Measurements from ENCODE around the gene TSPAN5. TPM values are rescaled to one million over a fixed set of nuclear protein-coding genes. Genes with fewer than 3 reads are reported as not detected.

Gene TSPAN5
- total and polyA plus RNA-seq, 3 experiments from 2014 or later: 15.9 to 29.7 (median 16.7) TPM

DNA sequence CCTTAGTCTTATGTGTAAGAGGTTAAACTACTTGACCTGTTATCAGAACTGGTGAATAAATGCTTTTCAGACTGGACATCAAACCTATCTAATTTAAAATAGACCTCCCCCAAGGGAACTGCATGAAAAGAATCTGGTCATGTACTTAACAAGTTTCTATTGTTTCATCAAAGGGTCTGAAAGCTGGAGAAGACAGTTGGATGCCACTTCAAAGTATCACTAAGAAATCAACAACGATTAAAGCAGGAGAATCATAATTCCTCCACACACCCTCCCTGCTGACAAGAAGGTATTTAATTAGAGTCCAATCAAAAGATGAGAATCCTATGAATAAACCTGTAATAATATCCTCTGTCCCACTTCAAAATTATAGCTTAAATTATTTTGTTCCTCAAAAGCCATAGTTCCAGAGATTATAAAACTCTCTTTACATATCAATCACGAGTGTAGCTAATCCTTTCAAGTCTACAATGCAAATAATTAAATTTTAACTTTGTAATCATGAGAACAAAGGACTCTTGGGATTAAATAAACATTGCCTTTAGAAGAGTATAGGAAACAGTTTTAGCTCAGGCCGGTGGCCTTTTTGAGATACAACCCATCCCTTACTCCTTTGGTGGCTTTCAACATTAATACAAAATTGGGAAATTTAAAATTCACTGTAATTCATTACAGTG, 35.1 kb downstream of the TSPAN5 start:
- no peak for DNase-seq
- Mint-ChIP-seq H3K36me3 (peaks cover 0 to 8% (median 0%) of the 10 kb centered on the region in 3 donors), H3K27me3 (peaks cover 0 to 2% of the 10 kb centered on the region in 2 donors), H3K27ac (no peak overlapping the region), H3K9me3 (no peaks in the 10 kb centered on the region), H3K4me3 (no peak overlapping the region), H3K4me1 (peaks cover 48 to 81% (median 74%) of the 10 kb centered on the region in 3 donors)
- Histone ChIP-seq H3K36me3 (ENCODE audit: insufficient read depth, low read length) (no peaks in the 10 kb centered on the region), H3K9me3 (ENCODE audit: low read length) (no peaks in the 10 kb centered on the region), H3K4me3 (ENCODE audit: low read length) (no peak overlapping the region), H3K27me3 (ENCODE audit: insufficient read depth, low read length, poor library complexity, severe bottlenecking) (no peaks in the 10 kb centered on the region), H3K27ac (ENCODE audit: low read depth, low read length) (no peak overlapping the region), H3K4me1 (ENCODE audit: insufficient read depth, low read length) (no peaks in the 10 kb centered on the region)
- POLR2A ChIA-PET: no interaction called here
- CTCF ChIA-PET: interaction anchor here (1.6 kb wide), 1 partner anchor 12 kb away, joined by 3 read pairs; no protein-coding TSS in a partner anchor

DNA sequence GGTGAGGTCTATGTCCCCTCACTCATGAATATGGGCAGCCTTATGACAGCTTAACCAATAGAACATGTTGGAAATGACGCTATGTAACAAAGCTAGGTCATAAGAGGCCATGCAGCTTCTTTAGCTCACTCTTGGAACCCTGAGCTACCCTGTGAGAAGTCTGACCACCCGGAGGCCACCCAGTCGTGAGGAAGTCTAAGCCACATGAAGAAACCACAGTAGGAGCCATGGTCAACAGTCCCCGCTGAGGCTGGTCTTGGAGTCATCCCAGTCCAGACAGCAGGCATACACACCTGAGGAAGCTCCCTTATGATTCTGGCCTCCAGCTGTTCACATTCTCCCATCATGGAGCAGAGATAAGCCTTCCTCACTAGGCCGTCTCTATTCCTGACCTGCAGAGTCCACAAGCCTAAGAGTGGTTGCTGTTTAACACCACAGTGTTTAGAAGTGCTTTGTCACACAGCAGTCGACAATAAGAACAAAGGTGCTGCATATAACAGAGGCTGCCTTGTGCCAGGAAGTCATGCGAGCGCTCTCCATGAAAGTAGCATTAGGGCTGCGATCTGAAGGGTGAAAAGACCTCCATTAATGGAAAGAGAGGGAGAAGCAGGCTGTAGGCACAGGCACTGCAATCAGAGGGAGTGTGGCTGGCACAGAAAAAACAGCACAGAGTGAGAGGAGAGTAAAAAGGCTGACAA, 38.2 kb downstream of the TSPAN5 start:
- no peaks in the 10 kb centered on the region for H3K9me3 ChIP-seq (ENCODE audit: low read length)
- peaks cover 0 to 4% (median 0%) of the 10 kb centered on the region in 3 donors for H3K36me3 Mint-ChIP-seq
- no peak overlapping the region for H3K4me3 ChIP-seq (ENCODE audit: low read length)
- peak overlapping the region in 3 of 8 donors; percentile 19 to 66 (median 58) for H3K27ac Mint-ChIP-seq
- H3K4me1 ChIP-seq (ENCODE audit: insufficient read depth, low read length): no peaks in the 10 kb centered on the region
- H3K4me1 Mint-ChIP-seq: peaks cover 34 to 72% (median 70%) of the 10 kb centered on the region in 3 donors
- H3K9me3 Mint-ChIP-seq: no peaks in the 10 kb centered on the region
- POLR2A ChIA-PET: no interaction called here
- H3K27ac ChIP-seq (ENCODE audit: low read depth, low read length): no peak overlapping the region
- peak overlapping the region in 1 of 7 donors; percentile 75 for H3K4me3 Mint-ChIP-seq
- CTCF ChIA-PET: no interaction called here
- peaks cover 0 to 2% of the 10 kb centered on the region in 2 donors for H3K27me3 Mint-ChIP-seq
- H3K36me3 ChIP-seq (ENCODE audit: insufficient read depth, low read length): no peaks in the 10 kb centered on the region
- H3K27me3 ChIP-seq (ENCODE audit: insufficient read depth, low read length, poor library complexity, severe bottlenecking): no peaks in the 10 kb centered on the region
- DNase-seq: no peak

DNA sequence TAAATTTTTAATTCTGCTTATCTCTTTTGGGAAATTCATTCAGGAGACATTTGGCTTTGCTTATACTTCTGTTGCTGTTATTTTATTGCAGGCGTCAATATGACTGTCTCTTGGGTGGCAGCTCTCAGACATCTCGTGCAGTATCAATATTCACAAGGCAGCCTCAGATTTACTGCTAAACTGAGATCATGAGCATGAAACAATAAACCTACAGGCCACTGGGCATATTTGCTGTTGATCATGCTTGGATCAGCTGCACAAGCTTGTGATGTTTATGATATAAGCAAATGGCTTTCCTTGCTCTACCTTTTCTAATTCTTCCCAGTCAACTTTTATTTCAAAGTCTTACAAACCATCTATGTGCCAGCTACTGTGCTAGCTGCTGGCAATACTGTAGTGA, 39.2 kb downstream of the TSPAN5 start:
- Histone ChIP-seq H3K4me3 (ENCODE audit: low read length) (no peak overlapping the region), H3K36me3 (ENCODE audit: insufficient read depth, low read length) (no peaks in the 10 kb centered on the region), H3K4me1 (ENCODE audit: insufficient read depth, low read length) (no peaks in the 10 kb centered on the region), H3K27ac (ENCODE audit: low read depth, low read length) (no peak overlapping the region), H3K9me3 (ENCODE audit: low read length) (no peaks in the 10 kb centered on the region), H3K27me3 (ENCODE audit: insufficient read depth, low read length, poor library complexity, severe bottlenecking) (no peaks in the 10 kb centered on the region)
- Mint-ChIP-seq H3K9me3 (no peaks in the 10 kb centered on the region), H3K36me3 (peaks cover 0 to 4% (median 0%) of the 10 kb centered on the region in 3 donors), H3K4me1 (peaks cover 30 to 70% (median 60%) of the 10 kb centered on the region in 3 donors), H3K27ac (no peak overlapping the region), H3K27me3 (peaks cover 0 to 2% of the 10 kb centered on the region in 2 donors), H3K4me3 (no peak overlapping the region)
- no peak for DNase-seq
- POLR2A ChIA-PET: interaction anchor here (0.6 kb wide), 1 partner anchor 376 kb away, joined by 12 read pairs; no protein-coding TSS in a partner anchor
- CTCF ChIA-PET: no interaction called here

DNA sequence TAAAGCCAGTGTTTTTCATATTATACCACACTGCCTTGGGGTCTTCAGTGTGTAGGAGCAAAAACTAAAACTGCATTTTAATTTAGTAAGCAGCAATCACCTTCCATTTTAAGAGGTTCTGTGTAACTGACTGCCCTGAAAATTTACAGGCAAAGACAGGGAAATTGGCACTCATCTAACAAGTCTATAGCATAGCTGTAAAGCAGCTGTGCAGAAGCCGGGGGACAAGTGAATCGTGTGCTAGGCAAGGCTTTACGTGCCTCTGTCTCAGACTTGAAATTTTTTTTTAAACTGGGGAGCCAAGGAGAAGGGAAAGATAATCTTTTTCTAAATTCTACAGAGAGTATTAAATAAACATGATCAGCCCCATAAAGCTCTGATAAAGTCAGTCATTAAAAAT, 39.7 kb downstream of the TSPAN5 start:
- H3K27me3 ChIP-seq (ENCODE audit: insufficient read depth, low read length, poor library complexity, severe bottlenecking): no peaks in the 10 kb centered on the region
- Mint-ChIP-seq H3K4me1 (peaks cover 30 to 70% (median 60%) of the 10 kb centered on the region in 3 donors), H3K4me3 (no peak overlapping the region), H3K27ac (no peak overlapping the region), H3K36me3 (peaks cover 0 to 4% (median 0%) of the 10 kb centered on the region in 3 donors), H3K27me3 (peaks cover 0 to 2% of the 10 kb centered on the region in 2 donors), H3K9me3 (no peaks in the 10 kb centered on the region)
- H3K27ac ChIP-seq (ENCODE audit: low read depth, low read length): no peak overlapping the region
- no peaks in the 10 kb centered on the region for H3K36me3 ChIP-seq (ENCODE audit: insufficient read depth, low read length)
- no peak overlapping the region for H3K4me3 ChIP-seq (ENCODE audit: low read length)
- CTCF ChIA-PET: no interaction called here
- no peaks in the 10 kb centered on the region for H3K9me3 ChIP-seq (ENCODE audit: low read length)
- DNase-seq: no peak
- no peaks in the 10 kb centered on the region for H3K4me1 ChIP-seq (ENCODE audit: insufficient read depth, low read length)
- POLR2A ChIA-PET: interaction anchor here (0.6 kb wide), 1 partner anchor 376 kb away, joined by 12 read pairs; no protein-coding TSS in a partner anchor

DNA sequence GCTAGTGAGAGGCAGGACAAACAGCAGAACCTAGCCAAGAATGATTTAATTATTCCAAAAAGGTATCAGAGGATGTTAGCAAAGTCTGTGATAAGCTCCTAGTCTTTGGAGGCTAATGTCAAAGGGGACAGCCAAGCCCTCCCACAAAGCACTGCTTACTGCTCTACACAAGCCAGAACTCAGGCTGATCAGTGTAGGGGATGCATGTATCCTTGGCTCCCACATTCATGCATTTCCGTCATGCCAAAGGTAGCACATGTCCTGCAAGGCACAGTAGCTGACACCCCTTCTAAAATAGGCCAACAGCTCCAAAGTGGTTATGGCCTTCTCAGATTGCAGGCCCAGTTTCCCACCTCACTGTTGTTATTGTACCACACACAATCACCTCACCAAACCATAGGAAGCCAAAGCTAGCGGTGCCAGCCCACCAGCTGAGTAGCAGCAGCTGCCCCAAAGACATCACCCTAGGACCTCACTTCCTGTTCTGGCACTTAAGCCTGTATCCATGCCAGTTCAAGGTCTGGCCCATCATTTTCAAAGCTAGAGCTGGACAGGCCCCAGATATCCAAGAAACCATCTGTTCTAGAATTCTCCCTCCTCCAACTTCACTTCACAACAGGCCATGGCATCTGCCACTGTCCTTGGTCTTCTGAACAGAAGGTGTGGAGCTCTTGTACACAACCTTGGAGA, 40.9 kb downstream of the TSPAN5 start:
- Mint-ChIP-seq H3K27ac (peak overlapping the region in 2 of 8 donors; percentile 72 to 80), H3K36me3 (peaks cover 0 to 4% (median 0%) of the 10 kb centered on the region in 3 donors), H3K9me3 (no peaks in the 10 kb centered on the region), H3K27me3 (no peaks in the 10 kb centered on the region), H3K4me3 (peak overlapping the region in 1 of 7 donors; percentile 47), H3K4me1 (peaks cover 37 to 78% (median 62%) of the 10 kb centered on the region in 3 donors)
- CTCF ChIA-PET: interaction anchor here (0.9 kb wide), 2 partner anchors 9 to 344 kb away, joined by 3 read pairs; no protein-coding TSS in a partner anchor
- no peak for DNase-seq
- H3K36me3 ChIP-seq (ENCODE audit: insufficient read depth, low read length): no peaks in the 10 kb centered on the region
- no peak overlapping the region for H3K4me3 ChIP-seq (ENCODE audit: low read length)
- no peaks in the 10 kb centered on the region for H3K27me3 ChIP-seq (ENCODE audit: insufficient read depth, low read length, poor library complexity, severe bottlenecking)
- no peak overlapping the region for H3K27ac ChIP-seq (ENCODE audit: low read depth, low read length)
- POLR2A ChIA-PET: no interaction called here
- H3K4me1 ChIP-seq (ENCODE audit: insufficient read depth, low read length): no peaks in the 10 kb centered on the region
- no peaks in the 10 kb centered on the region for H3K9me3 ChIP-seq (ENCODE audit: low read length)

DNA sequence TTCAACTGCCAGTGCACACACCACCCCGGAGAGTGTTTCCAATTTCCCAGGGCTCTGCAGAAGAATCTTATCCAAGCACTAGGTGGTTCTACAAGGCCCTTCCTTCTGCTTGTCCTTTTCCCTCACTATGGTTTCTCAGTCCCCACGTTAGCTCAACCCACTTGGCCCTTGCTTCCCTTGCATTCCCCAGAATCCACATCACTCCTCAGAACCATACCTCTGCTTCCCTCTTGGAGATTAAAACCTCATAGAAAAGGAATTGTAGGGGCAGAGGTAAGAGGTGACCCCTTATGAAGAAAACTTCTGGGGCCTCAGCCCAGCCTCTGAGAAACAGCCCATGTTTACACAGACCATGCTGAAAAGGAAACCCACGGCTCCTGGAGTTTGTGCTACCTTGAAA, 42.4 kb downstream of the TSPAN5 start:
- H3K9me3 Mint-ChIP-seq: no peaks in the 10 kb centered on the region

DNA sequence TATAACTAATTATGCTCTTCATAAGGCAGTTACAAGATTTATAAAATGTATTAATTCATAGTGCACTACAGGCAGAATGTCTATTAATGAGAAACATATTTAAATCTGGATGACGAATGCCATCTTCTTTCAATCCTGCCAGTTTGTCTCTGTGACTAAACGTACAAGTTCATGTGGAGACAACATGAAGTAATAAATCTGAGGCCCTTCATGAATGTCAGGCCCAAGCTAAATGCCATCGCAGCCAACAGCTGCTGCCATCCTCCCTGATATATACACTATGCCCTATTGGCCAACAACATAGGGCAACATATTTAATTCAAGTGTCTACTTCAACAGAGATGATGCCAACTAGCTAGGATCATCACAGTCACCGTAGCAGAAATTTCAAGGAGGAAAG, 43.7 kb downstream of the TSPAN5 start:
- CTCF ChIA-PET: no interaction called here
- H3K36me3 ChIP-seq (ENCODE audit: insufficient read depth, low read length): no peaks in the 10 kb centered on the region
- POLR2A ChIA-PET: no interaction called here
- no peak for DNase-seq
- H3K27me3 ChIP-seq (ENCODE audit: insufficient read depth, low read length, poor library complexity, severe bottlenecking): no peaks in the 10 kb centered on the region
- peaks cover 50 to 90% (median 70%) of the 10 kb centered on the region in 3 donors for H3K4me1 Mint-ChIP-seq
- no peaks in the 10 kb centered on the region for H3K9me3 ChIP-seq (ENCODE audit: low read length)
- H3K9me3 Mint-ChIP-seq: no peaks in the 10 kb centered on the region
- H3K27me3 Mint-ChIP-seq: peaks cover 0 to 1% of the 10 kb centered on the region in 2 donors
- no peak overlapping the region for H3K4me3 ChIP-seq (ENCODE audit: low read length)
- H3K27ac Mint-ChIP-seq: peak overlapping the region in 1 of 8 donors; percentile 6
- H3K27ac ChIP-seq (ENCODE audit: low read depth, low read length): no peak overlapping the region
- H3K4me3 Mint-ChIP-seq: no peak overlapping the region
- no peaks in the 10 kb centered on the region for H3K4me1 ChIP-seq (ENCODE audit: insufficient read depth, low read length)
- peaks cover 0 to 2% (median 0%) of the 10 kb centered on the region in 3 donors for H3K36me3 Mint-ChIP-seq

More for the DNA sequence above, 42.4 kb downstream of the TSPAN5 start:
- no peak for DNase-seq
- Histone ChIP-seq H3K27me3 (ENCODE audit: insufficient read depth, low read length, poor library complexity, severe bottlenecking) (no peaks in the 10 kb centered on the region), H3K4me3 (ENCODE audit: low read length) (no peak overlapping the region), H3K4me1 (ENCODE audit: insufficient read depth, low read length) (no peaks in the 10 kb centered on the region), H3K36me3 (ENCODE audit: insufficient read depth, low read length) (no peaks in the 10 kb centered on the region), H3K27ac (ENCODE audit: low read depth, low read length) (no peak overlapping the region), H3K9me3 (ENCODE audit: low read length) (no peaks in the 10 kb centered on the region)
- ChIA-PET POLR2A (no interaction called here), CTCF (no interaction called here)
- peak overlapping the region in 1 of 8 donors; percentile 80 for H3K27ac Mint-ChIP-seq
- H3K27me3 Mint-ChIP-seq: no peaks in the 10 kb centered on the region
- H3K36me3 Mint-ChIP-seq: peaks cover 0 to 4% (median 0%) of the 10 kb centered on the region in 3 donors
- peaks cover 49 to 90% (median 71%) of the 10 kb centered on the region in 3 donors for H3K4me1 Mint-ChIP-seq
- no peak overlapping the region for H3K4me3 Mint-ChIP-seq

All from CD8-positive, alpha-beta memory T cell (primary cell).